Medulla oblongata (tissue), 1 donor: ENCODE data around the gene DCAF8L2.
"Not testable (repeated sequence)": the region's sequence is repeated elsewhere in the genome, so short reads cannot be mapped to it uniquely, and the experiment has no call there.

Experiments
- DNase-seq: peaks from one replicate; pipeline ENCODE4 v3.0.0-alpha.2; 2015; ENCODE audit errors: extremely low spot score

DCAF8L2 gene

GRCh38 chrX:27590044-27590443 lies at the start of gene DCAF8L2:
Gene DCAF8L2, plus strand, starts transcription at chrX:27590344. Its CDS starts 156,552 bp downstream, at chrX:27746896.
- DNase-seq: no peak

- DNase-seq: not testable (repeated sequence)
Measured at GRCh38 chrX:27541161-27541560, 49.0 kb upstream of the DCAF8L2 start.

DNA sequence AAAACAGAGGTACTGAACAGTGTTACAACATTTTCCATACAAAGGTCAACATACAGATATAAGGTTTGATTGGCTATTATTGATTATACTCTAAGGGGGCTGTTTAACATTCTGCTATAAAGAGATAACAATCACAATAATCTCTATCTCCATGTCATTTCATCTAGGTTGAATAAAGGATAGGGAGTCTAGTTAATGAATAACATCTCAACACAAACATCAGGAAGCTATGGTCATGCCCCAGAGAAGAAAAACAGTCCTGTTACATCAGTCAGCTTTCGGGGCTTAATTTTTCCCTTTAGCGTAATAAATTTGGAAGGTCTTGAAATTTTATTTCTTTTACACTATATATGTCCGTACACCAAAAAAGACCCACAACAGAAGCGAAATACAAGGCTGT lies 41.5 kb upstream of the DCAF8L2 start:
- no peak for DNase-seq

DNA sequence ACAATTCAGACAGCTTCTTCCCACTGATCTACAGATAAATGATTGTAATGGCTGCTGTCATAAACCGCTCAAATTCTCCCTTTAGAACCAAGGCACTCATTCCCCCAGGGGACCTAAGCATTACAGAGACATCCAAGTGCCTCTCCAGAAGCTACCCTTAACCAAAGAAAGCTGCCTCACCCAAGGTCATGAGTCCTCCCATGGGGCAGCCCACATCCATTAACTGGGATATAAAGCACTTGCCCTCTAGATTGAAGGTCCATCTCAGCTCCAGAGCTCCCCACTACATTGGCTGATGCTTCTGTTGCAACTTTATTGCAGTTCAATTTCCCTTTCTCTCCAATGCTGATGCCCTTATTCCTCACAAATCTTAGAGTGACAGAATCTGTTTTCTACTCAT lies 40.5 kb upstream of the DCAF8L2 start:
- DNase-seq: no peak

- DNase-seq: peak; percentile 7
Measured at GRCh38 chrX:27555514-27555913, 34.6 kb upstream of the DCAF8L2 start.

GRCh38 chrX:27565992-27566391 lies 24.2 kb upstream of the DCAF8L2 start:
- no peak for DNase-seq

DNA sequence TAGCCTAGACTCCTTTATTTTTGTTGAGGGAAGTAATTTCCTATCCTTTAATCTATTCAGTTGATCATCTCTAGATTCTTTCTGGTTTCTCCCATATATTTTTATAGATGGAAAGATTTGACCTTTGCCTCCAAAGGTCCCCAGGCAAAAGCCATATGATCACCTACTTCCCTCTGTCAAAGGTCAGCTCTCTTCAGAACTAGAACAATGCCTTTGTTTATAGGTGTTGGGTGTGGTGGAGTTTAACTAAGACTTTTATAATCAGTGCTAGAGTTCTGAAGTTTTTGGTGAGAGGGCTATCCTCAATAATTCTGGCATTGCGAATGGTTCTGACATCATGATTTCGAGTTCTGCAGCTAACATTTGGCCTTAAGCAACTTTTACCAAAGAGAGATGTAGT lies 19.0 kb upstream of the DCAF8L2 start:
- DNase-seq: no peak

DNA sequence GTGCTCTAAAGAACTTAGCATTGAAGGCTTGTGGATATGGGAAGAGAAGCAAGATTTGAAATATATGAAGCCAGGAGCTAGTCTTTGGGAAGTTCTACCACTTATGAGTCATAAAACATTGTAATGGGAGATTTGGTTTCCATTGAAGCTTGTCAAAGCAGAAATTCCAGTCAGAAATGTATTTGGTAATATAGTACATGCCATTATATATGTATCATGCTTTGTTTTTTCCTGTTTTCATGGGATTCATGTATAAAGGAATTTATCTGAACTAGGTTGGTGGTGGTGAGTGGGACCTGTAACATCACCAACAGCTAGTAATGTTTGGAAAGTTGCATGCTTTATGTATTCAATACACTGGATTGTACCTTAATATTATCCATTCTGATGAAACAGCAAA lies 14.6 kb upstream of the DCAF8L2 start:
- no peak for DNase-seq

- no peak for DNase-seq
Measured at GRCh38 chrX:27583976-27584375, 6.2 kb upstream of the DCAF8L2 start.

DNA sequence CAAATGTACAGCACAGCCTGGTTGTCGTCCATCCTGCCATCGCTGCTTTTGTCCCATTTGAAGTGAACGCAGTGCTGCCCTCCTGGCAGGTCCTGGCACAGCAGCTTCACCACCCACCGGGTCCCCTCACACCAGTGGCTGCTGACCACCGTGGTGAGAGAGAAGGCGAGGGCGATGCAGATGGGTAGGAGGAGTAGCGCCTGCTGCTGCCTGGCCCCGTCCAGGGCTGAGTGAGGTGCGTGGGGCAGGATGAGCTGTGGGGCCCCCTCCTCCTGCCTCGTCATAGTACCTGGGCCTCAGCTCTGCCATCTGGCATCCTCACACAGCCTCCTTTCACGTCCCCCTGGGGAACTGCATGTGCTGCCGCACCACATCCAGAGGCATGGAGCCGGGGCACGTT lies 1.8 kb downstream of the DCAF8L2 start:
- no peak for DNase-seq

DNA sequence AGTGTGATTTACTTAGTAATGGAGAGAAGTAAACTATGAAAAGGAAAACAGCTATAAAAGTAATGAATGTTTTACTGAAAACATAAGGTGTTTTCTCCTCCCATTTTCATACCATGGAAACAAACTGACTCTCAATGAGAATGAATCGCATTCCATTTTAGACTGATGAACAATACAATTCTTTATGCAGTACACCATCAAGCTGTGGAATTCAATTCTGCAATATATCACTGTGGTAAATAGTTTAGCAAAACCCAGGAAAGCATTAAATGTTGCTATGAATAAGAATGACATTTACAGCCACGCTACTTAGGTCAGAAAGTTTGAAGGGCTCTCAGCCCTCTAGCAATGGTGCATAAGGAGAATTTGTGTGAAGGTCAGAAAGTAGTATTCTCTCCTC lies 7.4 kb downstream of the DCAF8L2 start:
- no peak for DNase-seq

DNA sequence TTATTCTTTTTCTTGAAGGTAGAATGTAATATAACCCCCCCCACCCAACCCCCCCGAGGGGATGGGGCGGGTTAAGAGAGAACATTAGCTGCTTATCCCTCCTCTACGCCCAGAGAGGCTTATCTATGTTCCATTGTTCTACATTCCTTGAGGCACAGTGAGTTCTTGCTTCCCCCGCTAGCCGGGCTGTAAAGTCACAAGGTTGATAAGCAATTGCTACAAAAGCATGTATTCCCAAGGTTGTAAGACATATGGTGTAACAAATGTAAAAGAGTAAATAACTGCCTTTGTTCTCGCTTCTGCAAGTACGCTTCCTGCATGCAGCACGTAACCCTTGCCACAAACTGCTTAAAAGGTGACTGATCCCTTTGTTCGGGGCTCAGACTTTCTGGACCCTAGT lies 8.2 kb downstream of the DCAF8L2 start:
- peak; percentile 6 for DNase-seq

- DNase-seq: no peak
Measured at GRCh38 chrX:27599928-27600327, 9.8 kb downstream of the DCAF8L2 start.

- DNase-seq: no peak
Measured at GRCh38 chrX:27600686-27601085, 10.5 kb downstream of the DCAF8L2 start.

DNA sequence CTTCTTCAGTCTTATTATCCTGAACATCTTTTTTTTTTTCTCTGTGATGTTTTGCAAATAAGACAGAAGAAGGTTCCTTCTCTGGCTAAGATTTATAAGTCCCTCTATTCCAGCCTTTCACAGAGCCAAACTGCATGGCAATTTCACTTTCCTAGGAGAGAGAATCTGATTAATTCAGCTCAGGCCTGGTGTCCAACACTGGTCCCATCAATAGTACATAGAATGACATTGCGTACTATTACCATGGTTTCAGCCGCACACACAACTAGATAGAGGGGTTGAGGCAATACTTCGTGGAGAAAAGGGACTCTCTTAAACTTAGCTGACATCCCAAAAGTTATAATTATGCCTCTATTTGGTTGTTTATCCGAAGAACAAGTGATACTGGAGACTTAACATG lies 18.5 kb downstream of the DCAF8L2 start:
- DNase-seq: no peak

- DNase-seq: no peak
Measured at GRCh38 chrX:27619459-27619858, 29.3 kb downstream of the DCAF8L2 start.

DNA sequence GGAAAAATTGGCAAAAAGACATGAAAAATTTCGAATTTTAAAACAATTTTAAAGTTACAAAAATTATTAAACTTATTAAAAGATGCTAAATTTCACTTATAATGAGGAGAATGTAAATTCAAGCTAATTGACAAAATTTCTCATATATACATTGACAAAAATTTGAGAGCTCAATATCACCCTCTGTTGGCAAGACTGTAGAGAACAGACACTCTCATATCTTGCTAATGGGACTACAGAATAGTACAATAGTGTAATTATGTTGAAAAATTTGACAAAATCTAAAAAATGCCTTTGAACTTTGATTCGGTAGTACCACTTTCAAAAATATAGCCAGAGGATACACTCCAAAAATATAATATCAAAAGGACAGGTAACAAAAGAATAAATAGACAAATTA lies 29.8 kb downstream of the DCAF8L2 start:
- DNase-seq: no peak

DNA sequence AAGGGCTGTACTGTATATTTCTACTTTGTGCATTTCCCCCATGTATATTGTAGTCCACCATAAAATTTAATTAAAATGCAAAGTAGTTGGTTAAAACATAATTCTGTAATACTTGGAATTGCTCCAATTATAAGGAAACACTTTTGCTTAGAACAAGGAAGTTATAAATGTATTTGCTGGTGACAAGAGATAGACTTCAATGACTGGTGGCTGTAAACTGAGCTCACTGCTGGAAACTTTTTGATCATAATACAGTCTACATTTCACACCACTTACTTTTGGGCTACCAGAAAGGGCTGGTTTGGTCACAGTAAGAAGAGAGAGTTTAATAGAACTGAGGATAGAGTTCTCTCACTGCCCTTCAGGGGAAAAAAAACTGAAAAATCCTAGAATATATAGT lies 32.7 kb downstream of the DCAF8L2 start:
- no peak for DNase-seq

DNA sequence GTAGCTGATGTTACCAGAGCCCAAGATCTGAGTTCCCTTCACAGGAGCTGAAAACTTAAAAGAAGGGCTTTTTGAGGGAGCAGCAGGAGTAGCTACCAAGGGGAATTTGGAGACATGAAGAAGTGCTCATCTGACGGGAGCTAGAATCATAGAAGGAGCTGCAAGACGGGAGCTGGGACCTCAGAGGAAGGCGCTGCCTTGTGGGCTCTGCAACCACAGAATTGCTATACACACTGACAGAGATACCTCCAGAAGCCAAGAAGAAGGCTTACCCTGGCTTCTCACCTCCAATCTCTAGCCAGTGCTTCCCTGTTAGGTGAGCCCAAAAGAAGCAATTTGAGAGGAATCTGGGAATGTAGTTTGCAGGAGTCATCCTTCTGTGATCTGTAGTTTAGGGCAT lies 35.9 kb downstream of the DCAF8L2 start:
- DNase-seq: no peak

DNA sequence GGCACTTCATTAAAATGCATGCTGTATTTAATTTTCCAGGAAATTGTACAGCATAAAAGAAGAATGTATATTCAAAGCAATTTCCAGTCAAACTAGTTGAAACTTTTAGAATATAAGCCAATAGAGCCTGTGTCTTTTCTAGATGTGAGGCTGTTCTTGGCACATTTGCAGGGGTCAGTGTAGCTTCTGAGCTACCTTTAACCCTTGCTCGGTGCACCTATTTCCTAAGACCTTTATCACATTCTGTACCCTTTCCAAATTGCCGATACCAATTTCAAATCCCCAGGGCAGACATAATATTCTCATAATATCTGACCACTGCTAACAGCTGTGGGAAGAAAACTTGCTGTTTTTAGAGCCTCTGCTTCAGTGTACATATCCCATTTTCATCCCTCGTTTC lies 43.2 kb downstream of the DCAF8L2 start:
- DNase-seq: no peak

- no peak for DNase-seq
Measured at GRCh38 chrX:27656581-27656980, 66.4 kb downstream of the DCAF8L2 start.

- DNase-seq: no peak
Measured at GRCh38 chrX:27660878-27661277, 70.7 kb downstream of the DCAF8L2 start.

DNA sequence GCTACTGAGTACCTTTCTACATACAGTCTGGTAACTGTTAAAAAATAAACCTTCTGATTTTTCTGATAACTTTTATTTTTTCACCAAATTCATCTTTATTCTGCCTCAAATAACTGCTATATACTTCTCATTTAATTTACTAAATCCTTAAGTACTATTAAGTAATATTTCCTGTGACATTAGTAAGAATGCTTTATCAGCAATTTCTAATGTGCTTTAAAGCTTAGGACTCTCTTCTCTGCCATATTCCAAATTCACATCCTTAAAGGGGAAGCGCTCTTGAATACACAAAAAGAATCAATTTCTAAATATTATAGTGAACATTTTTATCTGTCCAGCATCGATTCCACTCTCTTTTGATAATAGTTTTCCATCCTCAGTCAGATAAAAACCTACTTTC lies 81.1 kb downstream of the DCAF8L2 start:
- DNase-seq: no peak

DNA sequence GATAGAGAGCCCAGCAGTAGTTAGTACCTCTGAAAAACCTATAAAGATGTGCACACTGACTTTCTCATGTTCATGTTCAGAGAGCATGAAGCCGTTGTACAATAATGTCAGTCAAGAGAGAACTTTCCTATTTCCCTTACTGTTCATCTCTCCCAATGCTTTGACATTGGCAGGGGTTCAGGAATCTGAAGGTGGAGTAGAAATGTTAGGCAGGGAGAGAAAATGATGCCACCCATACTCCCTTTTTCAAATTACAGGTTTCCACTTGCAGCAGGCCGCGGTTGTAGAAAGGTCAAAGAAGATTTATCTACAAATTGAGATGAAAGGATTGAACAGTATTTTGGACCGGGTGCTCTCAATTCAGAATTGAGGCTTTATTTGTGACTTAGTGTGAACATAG lies 84.3 kb downstream of the DCAF8L2 start:
- no peak for DNase-seq

GRCh38 chrX:27675493-27675892 lies 85.3 kb downstream of the DCAF8L2 start:
- no peak for DNase-seq
